Breast epithelium (tissue), 4 donors: ENCODE data around the gene RBFOX1. TPM values are rescaled to one million over a fixed set of nuclear protein-coding genes. Genes with fewer than 3 reads are reported as not detected.
"Not testable (repeated sequence)": the region's sequence is repeated elsewhere in the genome, so short reads cannot be mapped to it uniquely, and the experiment has no call there.

ENCODE experiments used
- DNase-seq, 2 donors: peaks; one replicate each; pipeline ENCODE4 v3.0.0-alpha.2; 2019; ENCODE audit warnings: low spot score in 2 of 2
- H3K27ac ChIP-seq, 2 donors: fragments of 200-600 bp; sonication (generic) in 1 of 2; one replicate each; pipeline ENCODE4 v1.5.1; 2016 to 2019; ENCODE audit warnings: mild to moderate bottlenecking in 1 of 2
- H3K27me3 ChIP-seq, 2 donors: fragments of 200-600 bp; sonication (generic) in 1 of 2; one replicate each; pipeline versions ENCODE4 v1.5.1 to v1.6.0; 2017 to 2019; ENCODE audit warnings: control low read depth in 1 of 2, mild to moderate bottlenecking in 1 of 2
- H3K36me3 ChIP-seq: fragments of 200-600 bp; one replicate; pipeline ENCODE4 v1.5.1; 2019
- H3K4me1 ChIP-seq, 2 donors: fragments of 200-600 bp; sonication (generic); one replicate each; pipeline ENCODE4 v1.5.1; 2016 to 2019; ENCODE audit warnings: control low read depth in 1 of 2
- H3K4me3 ChIP-seq, 3 donors: fragments of 200-600 bp; sonication (generic); 1 replicate in 2 of 3; 2 replicates in 1 of 3; pipeline ENCODE4 v1.5.1; 2016 to 2019; ENCODE audit warnings: mild to moderate bottlenecking in 3 of 3, moderate library complexity in 2 of 3
- H3K9me3 ChIP-seq, 2 donors: fragments of 200-600 bp; sonication (generic) in 1 of 2; one replicate each; pipeline ENCODE4 v1.5.1; 2016 to 2019; ENCODE audit warnings: control low read depth in 1 of 2
- CTCF ChIP-seq, 3 donors: fragments of 450-650 bp; IDR thresholded peaks; one replicate each; pipeline ENCODE4 v1.5.1; 2016 to 2017; ENCODE audit warnings: antibody characterized with exemption in 3 of 3, mild to moderate bottlenecking in 3 of 3, moderate library complexity in 3 of 3
- POLR2A ChIP-seq: fragments of 450-650 bp; IDR thresholded peaks from one replicate; pipeline ENCODE4 v1.6.1; 2016; ENCODE audit warnings: antibody characterized with exemption, mild to moderate bottlenecking, moderate library complexity
- POLR2AphosphoS5 ChIP-seq, 3 donors: sonication (generic); formaldehyde crosslinking; IDR thresholded peaks; one replicate each; pipeline ENCODE4 v1.6.1; 2017; ENCODE audit warnings: antibody characterized with exemption in 3 of 3
- intact Hi-C: fragments of 100-400 bp; cut with DNase I; formaldehyde crosslinking; loops from one replicate; pipeline ENCODE4 v1.15.1; 2023; ENCODE audit warnings: low total_unique reads
- total RNA-seq, 3 donors: library from RNA; depleted of rRNA; stranded (reverse); fragments of >200 nt; gene quantifications; one replicate each; pipeline ENCODE4 v1.1.0, GENCODE V29; 2016

Gene RBFOX1
- total RNA-seq, 3 donors from 2014 or later, result 0.29 TPM; not detected in 2

- Histone ChIP-seq H3K36me3 (no peaks in the 10 kb centered on the region), H3K27ac (no peak overlapping the region), H3K4me3 (no peak overlapping the region), H3K9me3 (no peaks in the 10 kb centered on the region), H3K4me1 (no peaks in the 10 kb centered on the region), H3K27me3 (no peaks in the 10 kb centered on the region)
- no peak for TF ChIP-seq CTCF (IDR thresholded peaks at IDR 0.05)
- TF ChIP-seq POLR2A, result no peak
- TF ChIP-seq POLR2AphosphoS5 (IDR thresholded peaks at IDR 0.05), result no peak
- intact Hi-C loops, result no loop called here
- DNase-seq, result no peak
Observed at GRCh38 chr16:7492122-7492521, 159.5 kb downstream of the RBFOX1 start.

DNA sequence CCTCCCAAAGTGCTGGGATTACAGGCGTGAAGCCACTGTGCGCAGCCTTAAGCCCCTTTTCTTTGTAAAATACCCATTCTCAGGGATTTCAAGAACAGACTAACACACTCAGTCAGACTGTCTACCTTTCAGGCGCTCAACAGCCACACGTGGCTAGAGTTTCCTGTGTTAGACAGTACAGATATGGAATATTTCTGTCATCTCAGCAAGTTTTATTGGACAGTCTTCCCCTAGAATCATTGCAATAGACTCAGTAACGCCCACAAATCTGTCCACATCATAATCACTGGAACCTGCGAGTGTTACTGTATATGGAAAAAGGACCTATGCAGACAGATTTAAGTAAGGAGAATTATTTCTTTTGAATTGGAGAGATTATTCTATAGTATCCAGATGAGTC is 160.5 kb downstream of the RBFOX1 start:
- Histone ChIP-seq H3K4me1 (no peaks in the 10 kb centered on the region), H3K27me3 (no peaks in the 10 kb centered on the region), H3K4me3 (no peak overlapping the region), H3K9me3 (no peaks in the 10 kb centered on the region), H3K36me3 (no peaks in the 10 kb centered on the region), H3K27ac (no peak overlapping the region)
- no peak for DNase-seq
- intact Hi-C loops, result no loop called here
- TF ChIP-seq POLR2AphosphoS5 (IDR thresholded peaks at IDR 0.05), result no peak
- no peak for TF ChIP-seq POLR2A
- no peak for TF ChIP-seq CTCF (IDR thresholded peaks at IDR 0.05)

- DNase-seq, result no peak
- Histone ChIP-seq H3K9me3 (no peaks in the 10 kb centered on the region), H3K4me1 (no peaks in the 10 kb centered on the region), H3K4me3 (no peak overlapping the region), H3K27ac (no peak overlapping the region), H3K27me3 (no peaks in the 10 kb centered on the region), H3K36me3 (no peaks in the 10 kb centered on the region)
- intact Hi-C loops, result no loop called here
- TF ChIP-seq POLR2A (no peak), CTCF (IDR thresholded peaks at IDR 0.05) (no peak), POLR2AphosphoS5 (IDR thresholded peaks at IDR 0.05) (no peak)
Observed at GRCh38 chr16:7497691-7498090, 165.0 kb downstream of the RBFOX1 start.

DNA sequence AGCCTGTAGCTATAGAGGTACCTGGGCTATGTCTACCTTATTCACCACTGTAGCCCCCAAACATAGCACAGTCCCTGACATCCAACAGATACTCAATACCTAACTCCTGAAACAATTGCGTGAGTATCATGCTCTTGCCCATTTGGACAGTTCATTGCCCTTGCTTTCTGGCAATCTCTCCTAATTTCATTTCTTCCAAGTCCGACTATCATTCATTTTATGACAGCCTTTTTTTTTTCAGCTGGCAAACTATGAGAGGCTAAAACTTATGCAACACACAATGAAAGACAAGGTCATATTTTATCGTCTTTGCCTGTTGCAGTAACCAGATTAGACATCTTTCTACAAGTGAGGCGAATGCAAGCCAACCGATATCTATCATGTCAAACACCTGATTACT is 169.2 kb downstream of the RBFOX1 start:
- Histone ChIP-seq H3K4me3 (no peak overlapping the region), H3K4me1 (no peaks in the 10 kb centered on the region), H3K9me3 (no peaks in the 10 kb centered on the region), H3K27ac (no peak overlapping the region), H3K36me3 (no peaks in the 10 kb centered on the region), H3K27me3 (no peaks in the 10 kb centered on the region)
- no peak for TF ChIP-seq POLR2AphosphoS5 (IDR thresholded peaks at IDR 0.05)
- TF ChIP-seq CTCF (IDR thresholded peaks at IDR 0.05), result no peak
- TF ChIP-seq POLR2A, result no peak
- intact Hi-C loops, result loop anchor here (5.0 kb wide), 1 partner anchor 630 kb away; no protein-coding TSS in a partner anchor
- no peak for DNase-seq

DNA sequence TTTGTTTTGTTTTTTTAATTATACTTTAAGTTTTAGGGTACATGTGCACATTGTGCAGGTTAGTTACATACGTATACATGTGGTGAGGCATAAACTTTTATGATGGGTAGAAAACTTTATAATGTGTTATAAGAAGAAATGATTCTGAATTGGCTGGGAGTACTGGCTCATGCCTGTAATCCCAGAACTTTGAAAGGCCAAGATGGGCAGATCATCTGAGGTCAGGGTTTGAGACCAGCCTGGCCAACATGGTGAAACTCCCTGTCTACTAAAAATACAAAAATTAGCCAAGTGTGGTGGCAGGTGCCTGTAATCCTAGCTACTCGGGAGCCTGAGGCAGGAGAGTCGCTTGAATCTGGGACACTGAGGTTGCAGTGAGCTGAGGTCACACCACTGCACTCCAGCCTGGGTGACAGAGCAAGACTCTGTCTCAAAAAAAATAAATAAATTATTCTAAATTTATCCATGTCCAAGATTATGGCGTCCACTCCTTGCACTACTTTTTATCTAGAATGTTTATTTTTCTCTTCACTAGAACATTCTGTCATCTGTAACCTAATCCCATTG is 170.0 kb downstream of the RBFOX1 start:
- not testable (repeated sequence) for H3K4me3 ChIP-seq

GRCh38 chr16:7503666-7504065 is 171.0 kb downstream of the RBFOX1 start:
- Histone ChIP-seq H3K4me1 (no peaks in the 10 kb centered on the region), H3K36me3 (no peaks in the 10 kb centered on the region), H3K9me3 (no peaks in the 10 kb centered on the region), H3K4me3 (no peak overlapping the region), H3K27ac (no peak overlapping the region), H3K27me3 (no peaks in the 10 kb centered on the region)
- no peak for TF ChIP-seq POLR2AphosphoS5 (IDR thresholded peaks at IDR 0.05)
- TF ChIP-seq CTCF (IDR thresholded peaks at IDR 0.05), result no peak
- TF ChIP-seq POLR2A, result no peak
- intact Hi-C loops, result loop anchor here (5.0 kb wide), 1 partner anchor 629 kb away; no protein-coding TSS in a partner anchor
- DNase-seq, result no peak

More for the DNA sequence above, 170.0 kb downstream of the RBFOX1 start:
- H3K9me3 ChIP-seq, H3K27me3 ChIP-seq, H3K36me3 ChIP-seq, H3K4me1 ChIP-seq, H3K27ac ChIP-seq, DNase-seq: not testable (repeated sequence)
- intact Hi-C loops, result loop anchor here (5.0 kb wide), 1 partner anchor 630 kb away; no protein-coding TSS in a partner anchor
